Islet of Langerhans (tissue), 1 donor: ENCODE results near the gene OSBPL5.

Experiments used
- FAIRE-seq: peaks from one replicate; lab custom pipeline; 2011; peaks lifted over from hg19 to GRCh38; lab: Jason Lieb, UNC

OSBPL5 gene

GRCh38 chr11:3050386-3051195 is 114.5 kb downstream of the OSBPL5 start:
- FAIRE-seq, result no peak

- FAIRE-seq, result no peak
Measured at GRCh38 chr11:3049430-3050243, 115.5 kb downstream of the OSBPL5 start.

GRCh38 chr11:3047637-3048036 is 117.5 kb downstream of the OSBPL5 start:
- FAIRE-seq, result no peak

GRCh38 chr11:3046641-3047040 is 118.5 kb downstream of the OSBPL5 start:
- FAIRE-seq, result no peak

GRCh38 chr11:3046190-3046589 is 118.9 kb downstream of the OSBPL5 start:
- FAIRE-seq, result no peak

GRCh38 chr11:3044915-3045314 is 120.2 kb downstream of the OSBPL5 start:
- no peak for FAIRE-seq

- no peak for FAIRE-seq
Measured at GRCh38 chr11:3044004-3044403, 121.1 kb downstream of the OSBPL5 start.

GRCh38 chr11:3043315-3043871 is 121.7 kb downstream of the OSBPL5 start:
- FAIRE-seq, result no peak

GRCh38 chr11:3042496-3043314 is 122.4 kb downstream of the OSBPL5 start:
- no peak for FAIRE-seq

GRCh38 chr11:3041699-3042441 is 123.2 kb downstream of the OSBPL5 start:
- FAIRE-seq, result no peak

GRCh38 chr11:3040881-3041280 is 124.2 kb downstream of the OSBPL5 start:
- FAIRE-seq, result no peak

- no peak for FAIRE-seq
Measured at GRCh38 chr11:3037945-3038271, 127.2 kb downstream of the OSBPL5 start.
